Skeletal muscle satellite cell (primary cell): ENCODE results near the gene AVL9.
"Not testable (repeated sequence)": the region's sequence is repeated elsewhere in the genome, so short reads cannot be mapped to it uniquely, and the experiment has no call there.

Experiments
- H3K27me3 ChIP-seq: 2 replicates; pipeline ENCODE4 v1.7.0; 2013; ENCODE audit warnings: low read length; ENCODE audit not compliant: control insufficient read depth, insufficient read depth
- H3K36me3 ChIP-seq: 2 replicates; pipeline ENCODE4 v1.7.0; 2013; ENCODE audit warnings: mild to moderate bottlenecking, control low read depth, low read length; ENCODE audit not compliant: insufficient read depth
- H3K4me1 ChIP-seq: 2 replicates; pipeline ENCODE4 v1.7.0; 2013; ENCODE audit warnings: low read length; ENCODE audit not compliant: control insufficient read depth, insufficient read depth
- H3K4me2 ChIP-seq: 2 replicates; pipeline ENCODE4 v1.7.0; 2013; ENCODE audit warnings: mild to moderate bottlenecking, low read length
- H3K4me3 ChIP-seq: 2 replicates; pipeline ENCODE4 v1.7.0; 2013; ENCODE audit warnings: low read length
- H3K9ac ChIP-seq: 2 replicates; pipeline ENCODE4 v1.7.0; 2013; ENCODE audit warnings: mild to moderate bottlenecking, low read depth, low read length, moderate library complexity
- H3K9me3 ChIP-seq: replicated peaks from 2 replicates; pipeline ENCODE4 v1.7.0; 2013; ENCODE audit warnings: mild to moderate bottlenecking, control low read depth, low read length

Gene AVL9

GRCh38 chr7:32631021-32631420, 135.7 kb downstream of the AVL9 start:
- H3K27me3 ChIP-seq, result no peaks in the 10 kb centered on the region
- no peak overlapping the region for H3K9ac ChIP-seq
- no peaks in the 10 kb centered on the region for H3K9me3 ChIP-seq
- no peaks in the 10 kb centered on the region for H3K4me1 ChIP-seq
- no peak overlapping the region for H3K4me2 ChIP-seq
- H3K36me3 ChIP-seq, result no peaks in the 10 kb centered on the region
- no peak overlapping the region for H3K4me3 ChIP-seq

GRCh38 chr7:32631590-32632497, 136.6 kb downstream of the AVL9 start:
- not testable (repeated sequence) for H3K9ac ChIP-seq, H3K9me3 ChIP-seq, H3K36me3 ChIP-seq, H3K4me3 ChIP-seq, H3K4me2 ChIP-seq, H3K27me3 ChIP-seq, H3K4me1 ChIP-seq

GRCh38 chr7:32633446-32633845, 138.2 kb downstream of the AVL9 start:
- H3K27me3 ChIP-seq, H3K4me2 ChIP-seq, H3K9ac ChIP-seq, H3K4me1 ChIP-seq, H3K4me3 ChIP-seq, H3K9me3 ChIP-seq, H3K36me3 ChIP-seq: not testable (repeated sequence)

GRCh38 chr7:32634798-32635393, 139.6 kb downstream of the AVL9 start:
- H3K4me3 ChIP-seq, H3K4me2 ChIP-seq, H3K36me3 ChIP-seq, H3K9me3 ChIP-seq, H3K4me1 ChIP-seq, H3K9ac ChIP-seq, H3K27me3 ChIP-seq: not testable (repeated sequence)

DNA sequence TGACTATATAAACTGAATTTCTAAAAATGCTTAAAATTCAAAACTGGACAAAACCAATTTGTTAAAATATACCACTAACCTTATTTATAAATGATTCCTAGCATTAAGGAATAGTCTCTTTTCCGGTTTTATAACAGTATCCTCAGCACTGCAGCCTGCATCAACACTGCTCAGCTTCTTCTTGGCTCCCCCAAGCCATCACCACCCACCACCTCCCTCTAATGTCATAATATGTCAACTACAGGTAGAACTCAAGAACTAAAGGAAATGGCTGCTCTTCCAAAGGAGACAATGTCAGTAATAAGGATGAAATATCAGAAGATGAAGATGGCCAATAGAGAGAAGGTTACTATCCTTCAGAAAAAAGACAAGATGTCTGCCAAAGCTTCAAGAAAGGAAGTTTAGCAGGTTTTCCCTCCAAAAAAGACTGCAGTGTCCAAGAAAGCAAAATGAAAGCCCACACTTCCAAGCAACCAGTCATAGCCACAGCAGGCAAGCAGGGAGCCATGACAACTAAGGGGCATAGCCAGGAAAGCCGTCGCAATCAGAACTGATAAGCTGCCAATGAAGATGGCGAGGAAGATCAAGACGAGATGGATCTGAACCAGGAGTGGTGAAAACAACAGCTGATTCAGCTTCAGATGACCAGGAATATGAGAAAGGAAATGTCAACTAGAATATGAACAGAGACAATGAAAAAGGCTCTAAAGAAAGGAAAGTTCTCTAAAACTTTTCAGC, 141.6 kb downstream of the AVL9 start:
- not testable (repeated sequence) for H3K27me3 ChIP-seq, H3K36me3 ChIP-seq, H3K4me3 ChIP-seq, H3K9ac ChIP-seq, H3K9me3 ChIP-seq, H3K4me1 ChIP-seq, H3K4me2 ChIP-seq

DNA sequence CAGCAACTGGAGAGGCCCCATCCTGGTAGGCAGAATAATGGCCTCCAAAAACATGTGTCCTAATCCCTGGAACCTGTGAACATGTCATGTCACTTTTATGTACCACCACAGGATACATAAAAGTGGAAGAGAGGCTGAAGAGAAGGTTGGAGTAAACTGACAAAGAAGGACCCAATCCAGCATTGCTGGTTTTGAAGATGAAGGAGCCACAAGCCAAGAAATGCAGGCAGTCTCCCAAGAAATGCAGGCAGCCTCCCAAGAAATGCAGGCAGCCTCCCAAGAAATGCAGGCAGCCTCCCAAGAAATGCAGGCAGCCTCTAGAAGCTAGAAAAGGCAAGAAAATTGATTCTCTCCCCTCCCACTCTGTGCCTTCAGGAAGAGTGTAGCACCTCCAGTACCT, 142.3 kb downstream of the AVL9 start:
- H3K4me2 ChIP-seq, H3K36me3 ChIP-seq, H3K9ac ChIP-seq, H3K4me1 ChIP-seq, H3K9me3 ChIP-seq, H3K27me3 ChIP-seq, H3K4me3 ChIP-seq: not testable (repeated sequence)
